NCI-H226 (cell line): ENCODE data around the gene CPNE7.
A peak's percentile ranks its signal among the peaks of the same experiment; 100 is the strongest.

Experiments
- DNase-seq: peaks from one replicate; pipeline ENCODE4 v3.0.0-alpha.2; 2015

The CPNE7 gene

DNA sequence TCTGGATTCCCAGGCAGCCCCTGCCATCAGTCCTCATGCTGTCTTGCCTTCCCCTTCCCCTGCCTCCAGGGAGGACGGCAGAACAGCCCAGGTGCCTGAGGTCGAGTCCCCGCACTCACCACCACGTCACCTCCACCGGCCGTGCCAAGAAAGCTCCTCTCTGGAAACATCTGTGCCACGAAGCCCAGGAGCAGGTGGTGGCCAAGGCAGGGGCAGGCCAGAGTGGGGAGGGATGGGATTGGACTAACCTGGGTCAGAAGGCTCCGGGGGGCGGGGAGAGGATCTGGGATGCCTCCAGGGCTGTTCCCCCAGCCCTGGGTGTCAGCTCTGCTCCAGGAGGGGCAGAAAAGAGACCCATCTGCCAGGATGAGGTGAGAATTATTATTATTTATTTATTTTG is 30.4 kb downstream of the CPNE7 start:
- no peak for DNase-seq

DNA sequence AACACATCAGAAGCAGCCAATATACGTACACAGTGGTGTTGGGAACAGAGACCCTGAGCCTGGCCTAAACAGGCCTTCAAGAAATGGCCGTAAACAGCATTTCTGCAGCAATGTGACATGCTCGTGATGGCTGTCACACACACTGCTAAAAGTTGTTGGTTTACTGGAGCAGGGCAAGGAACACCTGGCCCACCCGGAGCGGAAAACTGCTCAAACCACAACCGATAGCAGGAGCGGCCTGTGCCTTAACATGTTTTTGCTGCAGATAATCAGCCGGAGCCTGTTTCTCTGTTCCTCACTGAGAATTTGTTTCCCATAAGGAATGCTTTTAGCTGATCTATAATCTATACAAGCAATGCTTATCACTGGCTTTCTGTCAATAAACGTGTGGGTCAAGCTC is 31.9 kb downstream of the CPNE7 start:
- DNase-seq, result no peak

DNA sequence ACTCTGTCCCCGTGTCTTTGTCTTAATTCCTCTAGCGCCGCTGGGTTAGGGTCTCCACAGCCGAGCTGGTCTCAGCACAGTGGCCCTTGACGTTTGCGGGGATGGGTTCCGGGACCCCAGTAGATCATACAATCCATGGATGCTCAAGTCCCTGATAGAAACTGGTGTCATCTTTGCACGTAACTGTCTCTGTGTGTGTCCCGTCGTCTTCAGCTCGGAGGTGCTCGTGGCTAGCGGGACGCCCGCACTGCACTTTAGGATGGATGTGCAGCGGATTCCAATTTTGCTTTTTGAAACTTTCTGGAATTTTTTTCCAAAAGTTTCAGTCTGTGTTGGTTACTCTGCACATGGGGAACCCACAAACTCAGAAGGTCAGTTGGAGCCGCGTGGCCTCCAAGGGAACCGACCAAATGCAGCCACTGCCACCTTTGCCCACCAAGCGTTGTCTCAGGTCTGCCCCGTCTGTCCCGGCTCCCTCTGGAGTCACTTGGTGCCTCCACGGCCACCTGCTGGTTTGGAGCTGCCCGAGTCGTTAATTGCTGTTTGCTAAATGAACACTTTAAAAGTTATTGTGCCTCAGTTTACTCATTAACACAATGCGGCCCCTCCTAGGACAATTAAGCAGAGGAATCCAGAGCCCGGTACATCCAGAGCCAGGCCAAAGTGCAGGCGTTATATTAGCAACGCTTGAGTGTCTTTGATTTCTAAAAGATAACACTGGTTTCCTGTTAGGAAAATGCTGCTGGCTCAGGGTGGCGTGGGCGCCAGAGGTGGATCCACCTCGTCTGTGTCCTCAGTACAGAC is 32.6 kb downstream of the CPNE7 start:
- no peak for DNase-seq

DNA sequence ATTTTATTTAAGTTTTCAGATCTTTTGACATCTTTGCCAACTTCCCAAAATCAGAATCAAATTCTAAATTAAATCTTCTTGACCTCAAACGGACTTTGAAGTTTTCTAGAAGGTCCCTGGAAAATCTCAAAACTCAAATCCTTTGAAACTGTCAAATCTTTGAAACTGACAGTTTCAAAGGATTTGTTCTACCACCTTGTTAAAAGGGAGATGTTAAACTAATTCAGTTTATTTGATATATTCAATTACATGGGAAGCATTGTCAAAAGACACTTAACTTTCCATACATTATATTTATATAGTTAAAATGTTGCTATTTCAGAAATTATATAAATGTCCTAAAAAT is 34.5 kb downstream of the CPNE7 start:
- no peak for DNase-seq

DNA sequence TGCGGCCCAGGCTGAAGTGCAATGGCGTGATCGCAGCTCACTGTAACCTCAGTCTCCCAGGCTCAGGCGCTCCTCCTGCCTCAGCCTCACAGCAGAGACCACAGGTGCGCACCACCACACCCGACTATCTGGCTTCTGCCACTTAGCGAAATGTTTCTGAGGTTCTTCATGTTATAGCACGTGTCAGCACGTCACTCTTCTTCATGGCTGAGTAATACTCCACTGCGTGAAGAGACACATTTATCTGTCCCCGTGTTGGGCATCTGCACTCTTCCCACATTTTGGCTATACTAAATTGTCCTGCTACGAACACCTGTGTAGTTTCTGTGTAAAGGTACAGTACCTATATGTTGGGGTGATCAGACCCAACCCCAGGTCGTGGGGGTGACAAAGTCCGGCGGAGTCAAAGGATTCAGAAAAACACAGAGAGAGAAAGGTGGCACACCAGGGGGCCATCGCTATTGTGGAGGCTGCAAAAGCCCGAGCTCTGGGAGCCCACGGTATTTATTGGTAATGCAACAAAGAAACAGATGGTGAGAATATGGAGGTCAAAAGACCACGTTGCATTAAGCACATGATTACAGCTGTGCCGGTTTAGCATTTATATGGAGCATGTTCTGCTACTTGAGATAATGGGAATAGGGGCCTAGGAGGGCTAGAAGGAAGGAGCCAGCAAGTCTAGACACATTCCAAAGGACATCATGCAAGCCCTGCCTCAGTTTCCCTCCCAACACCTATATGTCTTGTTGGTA is 37.0 kb downstream of the CPNE7 start:
- no peak for DNase-seq

DNA sequence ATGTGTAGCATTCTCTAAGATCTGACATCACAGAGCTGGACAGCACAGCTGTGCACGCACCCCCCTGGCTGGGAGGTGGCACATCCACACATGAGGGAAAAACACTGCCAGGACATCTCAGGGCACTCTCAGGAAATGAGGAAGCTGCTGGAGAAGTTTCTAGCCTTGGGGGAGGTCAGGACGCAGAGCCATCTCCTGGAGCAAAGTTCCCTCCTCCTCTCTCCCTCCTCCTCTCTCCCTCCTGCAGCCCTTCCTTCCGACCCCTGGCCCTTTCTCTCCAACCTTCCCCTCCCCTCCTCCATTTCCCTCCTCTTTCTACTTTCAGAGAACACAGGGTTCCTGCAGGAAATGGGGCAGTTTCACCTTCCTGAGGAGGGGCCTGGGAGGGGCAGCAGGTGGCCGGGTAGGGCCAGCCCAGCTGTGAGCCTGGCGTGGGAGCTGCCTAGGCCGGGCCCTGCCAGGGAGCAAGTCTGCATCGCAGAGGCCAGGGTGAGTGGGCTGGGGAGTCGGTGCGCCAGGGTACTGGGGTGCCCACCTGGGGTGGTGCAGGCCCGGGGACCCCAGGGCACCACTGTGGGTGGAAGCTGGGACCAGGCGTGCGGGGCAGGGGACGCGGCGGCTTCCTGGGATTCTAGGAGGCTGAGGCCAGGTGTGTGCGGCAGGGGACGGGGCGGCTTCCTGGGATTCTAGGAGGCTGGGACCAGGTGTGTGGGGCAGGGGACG is 37.8 kb downstream of the CPNE7 start, which contains the start of gene DPEP1:
Gene DPEP1, plus strand, starts transcription at position 412 of the 723 bp plus-strand sequence. CDS start 16,769 bp downstream, outside the sequence.
- peak; percentile 9 for DNase-seq

DNA sequence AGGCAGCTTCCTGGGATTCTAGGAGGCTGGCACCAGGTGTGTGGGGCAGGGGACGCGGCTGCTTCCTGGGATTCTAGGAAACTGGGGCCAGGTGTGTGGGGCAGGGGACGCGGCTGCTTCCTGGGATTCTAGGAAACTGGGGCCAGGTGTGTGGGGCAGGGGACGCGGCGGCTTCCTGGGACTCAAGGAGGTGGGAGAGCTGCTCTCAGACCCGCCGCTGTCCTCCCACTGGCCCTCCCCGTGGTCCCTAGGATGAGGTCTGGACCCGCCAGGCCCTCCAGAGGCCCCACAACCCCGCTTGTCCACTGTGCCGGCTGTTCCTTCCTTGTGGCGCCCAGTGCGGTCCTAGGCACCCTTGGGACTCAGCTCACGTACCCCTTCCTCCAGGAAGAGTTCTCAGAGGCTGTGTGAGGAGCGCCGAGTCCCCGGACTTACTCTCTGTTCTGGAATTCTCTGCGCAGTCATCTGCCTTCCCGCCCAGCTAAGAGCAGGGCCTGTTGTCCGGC is 38.4 kb downstream of the CPNE7 start:
- DNase-seq, result no peak

DNA sequence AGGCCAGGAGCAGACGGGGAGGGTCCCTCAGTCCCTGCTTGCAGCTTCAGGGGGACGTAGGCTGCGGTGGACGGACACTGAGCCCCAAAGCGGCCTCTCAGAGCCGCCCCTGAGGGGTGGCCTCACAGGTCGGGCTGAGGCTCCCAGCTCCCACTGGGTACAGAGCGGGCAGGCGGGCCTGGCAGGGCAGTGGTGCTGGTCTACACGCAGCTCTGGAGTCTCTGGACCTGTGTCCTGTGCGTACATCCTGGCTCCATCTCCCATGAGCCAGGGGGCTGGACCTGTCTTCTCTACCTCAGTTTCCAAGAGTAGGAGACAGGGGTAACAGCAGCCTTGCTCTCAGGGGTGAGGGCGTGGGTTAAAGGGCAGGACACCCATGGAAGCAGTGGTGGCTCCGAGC is 39.6 kb downstream of the CPNE7 start:
- DNase-seq, result no peak

DNA sequence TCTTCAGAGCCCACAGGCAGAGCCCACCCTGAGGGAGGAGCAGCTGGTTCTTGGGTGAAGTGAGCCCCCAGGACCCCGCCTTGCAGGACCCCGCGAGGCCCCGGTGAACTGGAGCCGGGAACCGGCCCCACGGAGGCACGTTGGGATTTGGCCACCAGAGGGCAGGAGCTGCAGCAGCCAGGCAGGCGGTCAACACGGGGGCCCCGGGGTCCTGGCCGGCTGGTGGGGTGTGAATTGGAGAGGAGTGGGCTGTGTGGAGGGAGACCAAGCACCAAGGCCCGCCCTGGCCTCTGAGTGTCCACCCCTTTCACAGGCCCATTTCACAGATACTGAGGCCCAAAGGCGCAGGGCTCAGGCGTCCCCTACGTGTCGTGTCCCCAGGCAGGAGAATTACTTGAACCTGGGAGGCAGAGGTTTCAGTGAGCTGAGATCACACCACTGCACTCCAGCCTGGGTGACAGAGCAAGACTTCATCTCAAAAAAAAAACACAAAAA is 40.1 kb downstream of the CPNE7 start:
- no peak for DNase-seq

DNA sequence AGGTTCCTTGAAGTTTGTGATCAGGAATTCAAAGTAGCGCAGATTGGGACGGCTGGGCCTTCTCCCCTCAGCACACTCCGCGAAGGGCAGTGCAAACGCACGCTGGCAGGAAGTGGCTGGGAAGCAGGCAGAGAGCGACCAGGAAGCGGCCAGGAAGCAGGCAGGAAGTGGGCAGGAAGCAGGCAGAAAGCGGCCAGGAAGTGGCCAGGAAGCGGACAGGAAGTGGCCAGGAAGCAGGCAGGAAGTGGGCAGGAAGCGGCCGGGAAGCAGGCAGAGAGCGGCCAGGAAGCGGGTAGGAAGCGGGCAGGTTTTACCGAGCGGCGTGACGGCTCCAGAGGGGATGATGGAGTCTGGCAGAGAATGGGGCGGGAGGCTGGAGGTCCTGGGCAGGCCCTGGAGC is 41.1 kb downstream of the CPNE7 start:
- DNase-seq, result no peak

DNA sequence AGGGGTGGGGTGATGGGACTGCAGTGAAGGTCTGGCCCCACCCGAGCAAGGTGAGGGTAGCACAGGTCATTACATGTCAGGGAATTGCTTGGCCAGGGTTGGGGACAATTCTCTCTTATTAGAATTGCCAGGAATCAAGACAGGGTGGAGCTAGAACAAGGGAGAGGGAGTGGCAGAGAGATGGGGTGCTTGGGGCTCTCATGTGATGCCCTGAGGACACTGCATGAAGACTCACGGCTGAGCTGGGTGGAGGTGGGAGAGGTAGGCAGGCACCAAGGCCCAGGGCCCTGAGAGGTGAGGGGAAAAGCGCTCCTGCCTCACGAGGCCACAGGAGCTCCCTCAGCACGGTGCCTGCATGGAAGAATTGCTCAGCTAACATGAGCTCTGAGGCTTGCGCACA is 41.5 kb downstream of the CPNE7 start:
- DNase-seq, result no peak

DNA sequence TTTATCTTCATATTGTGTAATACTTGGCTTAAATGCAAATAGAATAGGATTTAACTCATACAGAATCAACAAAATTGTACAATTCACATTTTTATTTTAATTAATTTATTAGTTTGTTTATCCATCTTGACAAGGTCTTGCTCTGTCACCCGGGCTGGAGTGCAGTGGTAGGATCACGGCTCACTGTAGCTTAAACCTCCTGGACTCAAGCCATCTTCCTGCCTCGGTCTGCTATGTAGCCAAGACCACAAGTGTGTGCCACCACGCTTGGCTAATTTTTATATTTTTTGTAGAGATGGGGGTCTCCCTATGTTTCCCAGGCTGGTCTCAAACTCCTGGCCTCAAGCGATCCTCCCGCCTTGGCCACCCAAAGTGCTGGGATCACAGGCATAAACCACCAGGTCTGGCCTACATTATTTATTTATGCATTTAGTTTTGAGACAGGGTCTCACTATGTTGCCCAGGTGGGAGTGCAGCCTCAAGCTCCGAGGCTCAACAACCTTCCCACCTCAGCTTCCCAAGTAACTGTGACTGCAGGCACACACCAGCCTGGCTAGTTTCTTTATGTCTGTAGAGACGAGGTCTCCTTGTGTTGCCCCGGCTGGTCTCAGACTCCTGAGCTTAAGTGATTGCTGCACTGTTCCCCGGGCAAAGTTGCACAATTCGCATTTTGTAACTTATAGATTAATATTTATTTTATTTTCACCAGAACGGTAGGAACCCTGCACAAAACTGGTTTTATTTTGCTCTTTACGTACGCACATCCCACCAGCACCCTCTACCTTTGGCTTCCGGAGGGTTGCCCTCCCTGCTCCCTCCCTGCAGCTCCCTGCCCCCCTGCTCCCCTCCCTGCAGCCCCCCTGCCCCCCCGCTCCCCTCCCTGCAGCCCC is 42.8 kb downstream of the CPNE7 start:
- no peak for DNase-seq

DNA sequence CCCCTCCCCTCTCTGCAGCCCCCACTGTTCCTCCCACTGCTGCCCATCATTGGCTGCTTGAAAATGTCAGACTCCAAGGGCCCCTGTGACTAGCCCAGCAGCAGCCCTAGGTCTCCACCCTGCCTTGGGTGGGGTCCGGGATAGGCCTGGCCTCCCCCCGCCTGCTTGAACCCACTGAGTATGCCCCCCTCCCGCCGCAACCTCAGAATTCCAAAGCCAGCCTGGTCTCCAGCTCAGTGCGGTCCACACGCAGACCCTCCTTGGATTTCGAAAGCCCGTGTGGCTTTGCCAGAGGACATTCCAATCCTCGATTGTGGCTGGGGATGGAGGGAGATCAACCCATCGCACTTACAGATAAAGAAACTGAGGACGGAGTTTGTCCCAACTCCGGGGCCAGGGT is 44.3 kb downstream of the CPNE7 start:
- DNase-seq, result no peak

DNA sequence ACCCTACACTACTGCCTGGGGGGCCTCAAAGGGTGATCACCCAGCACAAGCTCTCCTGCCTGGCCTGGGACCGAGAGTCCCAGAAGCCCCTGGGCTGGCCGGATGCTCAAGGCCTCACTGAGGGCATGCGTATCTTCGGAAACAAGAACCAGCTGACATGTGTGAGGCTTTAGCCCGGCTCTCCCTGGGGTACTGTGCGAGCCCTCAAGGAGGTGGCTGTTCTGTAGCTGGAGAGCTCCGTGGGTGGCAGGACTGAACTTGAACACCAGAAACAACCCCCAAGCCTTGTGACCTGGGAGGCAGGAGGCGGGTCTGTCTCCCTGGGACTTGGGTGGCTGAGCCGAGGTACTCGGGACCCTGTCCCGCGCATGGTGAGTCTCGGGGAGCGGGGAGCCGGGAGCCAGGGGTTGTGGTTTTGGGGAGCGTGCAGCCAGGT is 44.9 kb downstream of the CPNE7 start:
- DNase-seq, result no peak

DNA sequence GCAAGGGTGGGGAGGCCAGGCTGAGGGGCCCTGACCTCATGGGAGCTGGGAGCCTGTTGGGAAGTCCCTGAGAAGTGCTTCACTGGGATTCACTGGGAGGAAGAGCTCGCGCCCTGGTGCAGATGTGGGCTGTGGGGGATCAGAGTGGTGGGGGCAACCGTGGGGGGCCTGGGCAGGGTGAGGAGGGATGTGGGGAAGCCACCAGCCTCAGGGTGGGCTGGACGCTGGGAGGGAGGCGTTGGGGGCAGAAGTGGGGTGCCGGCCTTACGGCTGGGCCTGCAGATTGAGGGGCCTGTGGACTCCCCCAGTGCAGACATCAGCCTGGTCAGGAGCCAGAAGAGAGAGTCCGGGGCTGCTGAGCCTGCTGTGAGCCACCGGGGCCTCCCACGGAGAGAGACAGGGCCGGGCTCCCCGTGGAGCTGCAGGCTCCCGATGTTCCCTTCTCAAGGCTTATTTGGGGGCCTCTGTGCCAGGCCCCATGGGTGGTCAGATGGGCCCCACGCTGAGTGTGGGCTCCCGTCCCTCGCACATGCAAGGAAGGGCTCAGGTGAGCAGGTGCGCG is 45.7 kb downstream of the CPNE7 start:
- DNase-seq, result no peak

DNA sequence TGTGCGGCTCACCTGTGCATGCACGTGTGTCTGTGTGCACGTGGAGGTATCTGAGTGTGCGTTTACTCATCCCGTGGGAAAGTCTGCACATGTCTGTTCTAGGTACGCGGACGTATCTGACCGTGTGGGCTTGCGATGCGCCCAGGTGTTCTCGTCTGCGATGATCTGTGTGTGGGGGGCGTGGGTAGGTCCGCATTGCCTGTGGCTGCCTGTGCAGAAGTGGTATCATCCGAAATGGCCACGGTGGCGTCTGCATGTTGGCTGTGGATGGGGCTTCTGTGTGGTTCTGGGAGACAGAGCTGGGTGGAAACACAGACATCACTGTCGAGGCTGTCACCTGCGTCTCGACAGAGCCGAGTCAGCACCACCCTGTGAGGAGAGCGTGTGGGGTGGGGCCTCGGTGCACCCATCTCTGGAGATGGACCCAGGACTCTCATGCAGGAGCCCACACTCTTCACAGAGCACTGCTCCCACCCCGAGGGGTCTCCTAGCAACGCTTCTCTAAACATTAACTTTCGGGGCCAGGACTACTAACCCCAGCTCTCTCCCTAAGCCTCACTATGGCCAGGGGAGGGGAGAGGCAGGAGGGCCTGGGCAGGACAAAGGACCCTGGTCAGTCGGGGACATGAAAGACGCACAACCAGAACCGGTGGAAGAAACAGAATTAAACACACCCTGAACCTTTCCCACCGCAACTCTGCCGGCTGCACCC is 46.3 kb downstream of the CPNE7 start:
- DNase-seq, result no peak

DNA sequence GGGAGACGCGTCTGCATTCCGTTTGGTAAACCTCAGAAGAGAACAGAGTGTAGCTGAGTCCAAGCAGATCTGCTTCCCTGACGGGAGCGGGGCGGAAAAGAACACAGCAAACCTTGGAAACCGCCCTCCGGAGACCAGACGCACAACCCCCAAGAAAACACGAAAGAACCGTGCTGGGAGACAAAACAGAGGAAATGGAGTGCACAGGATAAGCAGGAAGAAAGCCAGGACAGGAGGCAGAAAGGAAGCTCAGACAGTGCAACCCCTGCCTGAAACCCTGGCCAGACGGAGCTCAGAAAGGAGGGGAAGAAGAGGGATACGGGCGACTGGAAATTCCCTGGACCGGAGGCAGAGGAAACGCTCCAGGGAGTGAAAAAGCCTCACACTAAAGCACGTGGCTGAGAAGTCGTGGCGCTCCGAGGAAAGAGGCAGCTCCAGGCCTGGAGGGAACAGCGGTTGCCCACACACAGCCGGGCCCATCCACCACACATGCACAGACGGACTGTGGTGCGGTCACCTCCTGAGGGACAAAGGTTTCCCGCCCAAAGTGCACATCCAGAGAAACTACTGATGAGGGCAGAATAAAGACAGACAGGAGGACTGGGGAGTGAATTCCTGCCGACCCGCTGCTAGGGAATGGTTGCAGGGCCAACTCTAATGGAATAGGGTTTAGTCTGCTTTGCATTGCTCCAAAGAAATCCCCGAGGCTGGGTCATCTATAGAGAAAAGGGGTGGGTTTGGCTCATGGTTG is 48.1 kb downstream of the CPNE7 start:
- no peak for DNase-seq

DNA sequence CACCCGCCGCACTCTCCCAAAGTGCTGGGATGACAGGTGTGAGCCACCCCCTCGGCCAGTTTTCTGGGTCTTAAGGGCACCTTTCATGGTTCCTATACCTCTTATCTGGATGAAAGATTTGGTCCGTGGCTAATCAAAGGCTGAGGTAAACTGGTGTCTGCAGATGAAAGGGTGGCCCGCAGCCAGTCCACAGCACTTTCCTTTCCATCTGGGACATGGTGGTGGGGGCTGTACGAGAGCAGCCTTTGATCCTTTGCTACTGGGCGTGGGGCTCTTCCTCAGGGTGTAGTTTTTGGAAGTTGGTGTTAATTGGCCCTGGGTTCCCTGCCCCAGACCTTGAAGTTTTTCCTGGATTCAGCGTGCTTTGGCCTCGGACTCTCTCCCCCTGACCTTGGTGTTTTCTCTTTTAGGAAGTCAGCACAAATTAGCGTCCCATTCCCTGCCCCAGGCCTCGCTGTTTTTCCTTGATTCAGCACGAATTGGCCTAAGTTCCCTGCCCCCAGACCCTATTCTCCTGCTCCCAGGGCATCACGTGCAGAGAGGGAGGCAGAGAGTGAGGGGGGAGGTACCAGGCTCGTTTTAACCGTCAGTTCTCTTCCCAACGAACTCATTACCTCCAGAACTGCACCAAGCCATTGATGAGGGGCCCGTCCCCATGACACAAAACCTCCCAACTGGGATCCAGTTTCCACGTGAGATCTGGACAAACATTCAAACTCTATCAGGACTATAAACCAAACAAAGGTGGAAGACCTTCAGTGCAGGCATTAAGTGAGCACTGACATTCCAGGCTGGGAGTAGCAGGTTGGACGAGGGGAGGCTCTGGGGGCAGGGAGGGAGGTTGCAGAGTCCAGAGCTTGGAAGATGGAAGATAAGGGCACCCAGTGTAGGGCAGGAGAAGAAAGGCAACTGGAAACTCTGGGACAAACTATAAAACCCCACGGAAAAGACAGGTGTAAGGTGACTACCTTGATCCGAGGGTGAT is 49.5 kb downstream of the CPNE7 start:
- DNase-seq, result no peak
